GM18520 (cell line): ENCODE data around the gene GRM7.

ENCODE experiments used
- ATAC-seq: cut with Tn5 transposase; IDR thresholded peaks from one replicate; pipeline ENCODE4 v1.9.1; 2021; ENCODE audit not compliant: unreplicated experiment

The GRM7 gene

DNA sequence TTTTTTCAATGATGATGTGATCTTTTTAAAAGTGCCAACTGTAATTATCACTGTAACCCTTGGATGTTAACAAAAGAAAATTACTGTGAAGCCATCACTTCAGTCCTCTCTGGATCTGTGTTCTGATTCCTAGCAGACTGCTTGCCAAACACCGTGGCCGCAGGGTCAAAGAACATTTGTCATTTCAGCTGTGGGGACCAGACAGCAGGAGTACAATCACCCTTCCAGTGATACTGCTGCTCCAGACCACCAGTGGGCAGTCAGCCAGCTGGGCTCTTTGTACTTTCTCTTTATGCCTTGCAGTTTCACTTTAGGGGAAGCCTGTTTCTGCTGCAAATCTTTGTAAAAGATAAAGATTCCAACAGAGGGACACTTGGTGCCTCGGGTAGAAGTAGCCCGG lies 770.0 kb downstream of the GRM7 start:
- no peak for ATAC-seq

GRCh38 chr3:7632305-7632704 lies 771.4 kb downstream of the GRM7 start:
- ATAC-seq: no peak

DNA sequence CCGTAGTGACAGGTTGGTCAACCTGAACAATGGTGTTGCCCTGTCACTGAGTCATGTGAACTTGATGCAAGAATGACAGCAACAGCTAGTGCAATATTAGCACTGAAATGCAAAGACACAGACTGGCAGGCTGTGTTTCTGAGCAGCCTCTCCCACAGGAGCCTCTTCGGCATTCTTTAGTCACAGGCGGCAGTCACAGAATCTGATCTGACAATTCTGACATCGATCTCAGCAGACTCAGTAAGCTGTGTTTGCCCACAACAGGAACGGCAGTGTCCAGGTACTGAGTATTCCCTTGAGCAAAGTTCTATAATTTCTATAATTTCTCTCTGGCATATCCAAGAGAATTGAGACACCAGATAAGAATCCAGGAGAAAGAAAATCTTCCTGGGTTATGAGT lies 776.8 kb downstream of the GRM7 start:
- no peak for ATAC-seq

DNA sequence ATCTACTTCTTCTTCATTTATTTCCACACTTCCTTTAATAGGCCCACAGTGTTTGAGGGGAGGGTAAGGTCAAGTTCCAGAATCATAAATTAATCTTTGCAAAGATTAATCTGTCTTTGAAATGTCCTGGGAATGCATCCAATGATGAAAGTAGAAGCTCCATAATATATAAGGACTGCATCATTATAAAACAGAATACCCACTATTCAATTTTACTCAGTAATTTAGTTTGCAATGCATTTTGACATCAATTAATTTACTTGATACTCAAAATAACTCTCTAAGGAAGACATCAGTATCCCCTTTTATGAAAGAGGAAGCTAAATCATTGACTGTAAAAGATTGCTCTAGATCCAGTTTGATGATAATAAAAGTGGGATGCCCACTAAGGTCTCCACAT lies 777.2 kb downstream of the GRM7 start:
- ATAC-seq: no peak

- ATAC-seq: no peak
Observed at GRCh38 chr3:7640787-7641186, 779.9 kb downstream of the GRM7 start.

DNA sequence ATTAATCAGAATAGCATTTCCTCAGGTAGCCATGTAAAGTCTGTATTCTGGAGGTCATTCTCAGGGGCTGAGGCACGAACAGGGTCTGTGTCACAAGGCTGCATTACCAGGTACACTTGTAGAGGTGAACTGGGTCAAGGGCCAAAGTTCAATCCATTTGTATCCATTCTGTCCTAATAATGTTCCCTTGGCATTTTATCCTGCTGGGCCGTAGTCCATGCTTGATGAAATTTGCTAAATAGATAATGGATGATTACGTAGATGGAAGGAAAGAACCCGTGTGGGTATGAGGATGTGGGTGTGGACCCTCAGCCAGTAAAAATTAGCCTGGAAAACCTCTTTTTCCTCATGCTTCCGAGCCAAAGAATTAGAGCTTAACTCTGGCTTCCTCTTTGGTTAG lies 785.9 kb downstream of the GRM7 start:
- no peak for ATAC-seq

DNA sequence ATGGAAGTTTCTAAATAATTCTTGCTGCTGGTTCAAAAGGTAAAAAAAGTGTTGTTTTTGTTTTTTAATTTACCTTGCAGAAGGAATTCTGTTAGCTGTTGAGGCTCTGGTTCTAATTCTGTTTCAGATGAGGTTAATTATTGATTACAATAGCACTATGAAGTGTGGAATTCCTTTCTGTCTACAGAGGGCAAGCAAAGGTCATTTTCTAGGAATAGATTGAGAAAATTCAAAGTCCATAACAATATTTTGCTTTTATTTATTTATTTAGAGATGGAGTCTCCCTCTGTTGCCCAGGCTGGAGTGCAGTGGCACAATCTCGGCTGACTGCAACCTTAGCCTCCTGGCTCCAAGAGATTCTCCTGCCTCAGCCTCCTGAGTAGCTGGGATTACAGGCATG lies 789.6 kb downstream of the GRM7 start:
- no peak for ATAC-seq

GRCh38 chr3:7651274-7651673 lies 790.4 kb downstream of the GRM7 start:
- ATAC-seq: no peak

- no peak for ATAC-seq
Observed at GRCh38 chr3:7657214-7658112, 796.5 kb downstream of the GRM7 start.

DNA sequence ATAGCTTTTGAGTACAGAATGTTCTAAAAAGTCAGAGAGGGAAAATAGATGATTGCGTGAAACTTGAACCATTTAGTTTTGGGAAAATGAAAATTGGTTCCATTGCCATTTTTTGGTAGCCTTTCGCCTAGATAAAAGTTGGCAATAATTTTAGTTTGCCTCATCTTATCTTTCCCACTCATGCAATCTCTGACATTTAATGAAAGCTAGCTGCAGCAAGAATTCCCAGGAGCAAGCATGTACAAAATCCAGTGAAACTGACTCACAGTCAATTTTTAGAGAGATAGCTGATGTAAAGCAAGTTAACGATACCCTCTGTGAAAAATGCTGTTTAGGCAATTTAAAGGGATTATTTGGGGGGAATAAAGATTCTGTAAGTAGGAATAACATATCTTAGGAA lies 797.4 kb downstream of the GRM7 start:
- no peak for ATAC-seq

DNA sequence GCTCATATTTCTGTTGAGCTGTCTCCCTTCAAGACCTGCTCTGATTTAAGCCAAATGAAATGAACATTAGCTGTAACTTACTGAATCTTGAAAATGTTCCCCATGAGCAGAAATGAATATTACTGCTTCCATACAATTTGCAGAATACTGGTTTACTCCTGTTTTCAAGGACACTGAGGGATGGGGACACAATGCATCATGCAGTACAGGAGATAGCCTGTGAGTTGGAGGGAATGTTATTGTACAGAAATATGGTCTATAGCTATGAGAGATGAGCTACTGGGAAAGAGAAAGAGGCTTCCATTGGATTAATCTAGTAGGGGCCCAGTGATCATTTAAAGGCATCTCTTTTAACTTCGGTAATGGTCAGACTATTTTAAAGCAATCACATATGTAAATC lies 798.2 kb downstream of the GRM7 start:
- ATAC-seq: no peak

DNA sequence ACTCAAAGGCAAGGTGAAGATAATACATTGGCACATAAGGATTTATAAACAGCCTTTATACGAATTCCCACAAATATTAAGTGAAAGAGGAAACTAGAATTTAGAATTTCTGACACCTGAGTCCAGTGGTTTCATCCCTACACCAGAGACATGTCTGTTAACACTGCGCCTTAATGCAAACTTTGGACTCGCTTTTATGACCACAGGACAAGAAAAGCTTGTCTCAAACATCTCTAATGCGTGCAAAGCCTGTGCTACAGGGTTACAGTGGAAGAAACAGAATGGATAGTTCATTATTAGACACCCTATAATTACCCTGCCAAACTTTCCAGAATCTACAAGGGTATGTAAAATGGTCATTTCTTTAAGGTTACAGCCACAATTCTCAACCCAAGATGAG lies 802.9 kb downstream of the GRM7 start:
- ATAC-seq: no peak

DNA sequence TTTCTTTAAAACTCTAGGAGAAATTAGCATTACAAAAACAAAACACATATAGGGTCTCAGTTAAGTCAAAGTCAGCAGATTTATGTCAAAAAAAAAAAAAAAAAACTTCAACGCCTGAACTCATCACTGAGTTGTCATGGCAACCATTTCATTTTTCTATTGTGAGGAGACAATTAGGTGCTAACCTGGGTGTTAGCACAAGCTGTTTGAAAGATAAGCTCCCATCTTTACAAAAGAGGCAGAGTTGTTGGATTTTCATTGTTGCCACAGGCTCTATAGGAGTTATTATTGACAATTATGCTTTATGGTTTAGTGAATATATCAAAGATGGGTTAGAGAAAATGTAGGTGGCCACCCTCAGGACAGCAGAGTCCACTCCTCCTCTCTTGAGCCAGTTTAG lies 806.9 kb downstream of the GRM7 start:
- ATAC-seq: no peak

- ATAC-seq: no peak
Observed at GRCh38 chr3:7669641-7670040, 808.7 kb downstream of the GRM7 start.

DNA sequence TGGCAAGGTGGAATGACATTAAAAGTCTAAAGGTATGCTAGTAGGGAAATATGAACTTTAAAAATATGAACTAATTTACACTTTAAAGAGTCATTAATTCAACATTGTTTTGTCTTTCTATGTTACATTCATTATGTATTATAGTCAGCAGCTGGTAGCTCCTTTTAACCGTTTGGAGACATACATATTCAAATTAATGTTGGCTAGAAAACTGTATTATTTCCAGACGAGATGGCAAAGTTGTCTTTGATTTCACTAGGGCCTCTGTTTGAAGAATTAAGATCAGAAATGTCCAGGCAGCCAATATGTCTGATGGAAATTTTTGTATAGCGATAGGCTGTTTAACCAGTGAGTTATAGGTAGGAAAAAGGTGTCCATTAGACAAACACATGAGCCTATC lies 817.6 kb downstream of the GRM7 start:
- ATAC-seq: no peak

GRCh38 chr3:7682822-7683229 lies 821.9 kb downstream of the GRM7 start:
- no peak for ATAC-seq

GRCh38 chr3:7683426-7683825 lies 822.5 kb downstream of the GRM7 start:
- ATAC-seq: no peak

DNA sequence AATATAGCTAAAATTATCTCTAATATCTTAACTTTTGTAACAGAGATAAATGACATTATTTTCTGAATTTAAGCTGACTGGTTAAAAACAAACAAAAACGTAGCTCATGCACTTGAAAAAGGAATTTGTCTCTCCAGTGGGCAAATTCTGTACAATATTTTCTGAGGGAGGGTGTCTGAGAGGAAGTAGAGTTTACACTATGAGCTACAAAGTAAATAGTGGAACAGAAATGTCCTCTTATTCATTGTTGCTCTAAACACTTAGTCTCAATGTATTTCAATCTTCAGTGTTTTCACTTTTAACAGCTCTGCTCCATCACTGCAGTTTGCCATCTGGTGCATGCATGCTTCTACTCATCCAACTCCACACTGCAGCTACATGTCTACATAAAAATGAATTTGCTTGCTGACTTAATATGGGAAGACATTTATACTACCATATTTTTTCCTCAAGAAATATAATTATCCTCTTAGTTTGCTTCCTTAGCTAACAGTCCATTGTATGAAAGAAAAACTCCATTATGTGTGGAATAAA lies 823.3 kb downstream of the GRM7 start:
- ATAC-seq: no peak

DNA sequence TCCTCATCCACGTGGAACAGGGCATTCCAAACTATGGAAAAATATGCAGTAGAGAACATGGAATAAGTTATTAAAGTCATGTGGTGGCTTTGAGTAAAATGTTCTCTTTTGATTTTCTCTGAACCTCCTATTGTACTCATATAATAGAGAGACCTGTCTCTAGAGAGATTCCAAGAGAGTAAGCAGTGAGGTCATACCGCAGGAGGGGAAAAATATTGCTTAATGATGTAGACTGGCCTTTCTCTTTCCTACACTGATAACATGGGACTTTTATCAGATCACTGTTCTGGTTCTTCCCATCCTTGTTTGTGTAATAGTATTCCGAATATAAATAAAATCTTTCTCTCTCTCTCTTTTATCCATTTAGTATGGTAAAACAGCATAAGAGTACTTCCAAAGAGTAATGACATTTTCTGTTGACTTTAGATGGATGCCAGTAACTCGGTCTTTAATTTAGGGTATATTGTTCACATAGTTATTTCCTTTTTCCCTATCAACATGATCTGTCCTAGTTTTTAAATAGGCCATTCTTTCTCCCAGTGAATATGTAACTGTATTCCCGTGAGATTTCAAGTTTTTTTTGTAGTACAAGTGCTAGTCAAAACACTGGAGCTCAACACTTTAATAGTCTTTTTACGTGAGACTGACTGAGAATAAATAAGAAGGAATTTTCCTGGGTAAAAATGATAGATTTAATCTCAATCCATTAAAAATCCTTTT lies 826.7 kb downstream of the GRM7 start:
- no peak for ATAC-seq

- ATAC-seq: no peak
Observed at GRCh38 chr3:7692866-7693265, 832.0 kb downstream of the GRM7 start.

GRCh38 chr3:7693976-7694375 lies 833.1 kb downstream of the GRM7 start:
- ATAC-seq: no peak

DNA sequence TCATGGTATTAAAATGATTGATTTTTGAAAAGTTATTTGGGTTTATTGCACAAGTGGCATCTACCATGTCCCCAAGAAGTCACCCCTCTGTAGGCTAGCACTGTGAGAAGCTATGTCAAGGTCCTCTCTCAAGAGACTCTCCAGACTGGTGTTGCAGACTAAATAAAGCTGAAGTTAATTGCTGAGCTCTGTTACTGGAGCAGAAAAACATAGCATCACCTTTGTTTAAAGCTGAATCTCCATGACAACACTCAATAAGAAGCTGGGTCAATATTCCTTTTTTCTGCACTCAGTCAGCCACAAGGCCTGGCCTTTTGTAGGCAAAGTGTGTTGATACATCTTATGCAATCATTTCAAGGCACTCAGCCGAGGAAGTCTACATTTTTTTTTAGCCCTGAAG lies 834.1 kb downstream of the GRM7 start:
- no peak for ATAC-seq
